Loucy (cell line): ENCODE data around the gene CCDC63.

Experiments used
- H2AFZ ChIP-seq: fragments of 200-600 bp; sonication (generic); 2 replicates; pipeline ENCODE4 v1.6.0; 2016; ENCODE audit warnings: antibody characterized with exemption, mild to moderate bottlenecking, low read length, moderate library complexity
- H3F3A ChIP-seq: fragments of 200-600 bp; 2 replicates; pipeline ENCODE4 v1.6.0; 2016; ENCODE audit warnings: antibody characterized with exemption, low read depth, mild to moderate bottlenecking
- H3K27me3 ChIP-seq: fragments of 200-600 bp; sonication (generic); 2 replicates; pipeline ENCODE4 v1.6.1; 2014; ENCODE audit warnings: low read length, mild to moderate bottlenecking; ENCODE audit not compliant: insufficient read depth, poor library complexity, severe bottlenecking
- H3K36me3 ChIP-seq: fragments of 200-600 bp; sonication (generic); 2 replicates; pipeline ENCODE4 v1.6.1; 2016; ENCODE audit warnings: low read length; ENCODE audit not compliant: insufficient read depth
- H3K4me1 ChIP-seq: fragments of 200-600 bp; sonication (generic); 2 replicates; pipeline ENCODE4 v1.5.1; 2014; ENCODE audit warnings: low read length, mild to moderate bottlenecking; ENCODE audit not compliant: insufficient read depth, poor library complexity, severe bottlenecking
- H3K4me2 ChIP-seq: fragments of 200-600 bp; sonication (generic); 2 replicates; pipeline ENCODE4 v1.6.0; 2014; ENCODE audit warnings: antibody characterized with exemption, low read length, low read depth, mild to moderate bottlenecking; ENCODE audit not compliant: poor library complexity, severe bottlenecking
- H3K4me3 ChIP-seq: fragments of 200-600 bp; sonication (generic); 2 replicates; pipeline ENCODE4 v1.5.1; 2014; ENCODE audit warnings: low read length, mild to moderate bottlenecking, mixed read lengths; ENCODE audit not compliant: poor library complexity, severe bottlenecking
- H3K79me2 ChIP-seq: fragments of 200-600 bp; sonication (generic); 2 replicates; pipeline ENCODE4 v1.6.1; 2014; ENCODE audit warnings: low read length; ENCODE audit not compliant: insufficient read depth
- H3K9ac ChIP-seq: fragments of 200-600 bp; sonication (generic); 2 replicates; pipeline ENCODE4 v1.6.0; 2014; ENCODE audit warnings: mild to moderate bottlenecking, low read depth, low read length, moderate library complexity; ENCODE audit not compliant: poor library complexity, severe bottlenecking
- H3K9me2 ChIP-seq: fragments of 200-600 bp; sonication (generic); replicated peaks from 2 replicates; pipeline ENCODE4 v1.6.1; 2016; ENCODE audit warnings: low read depth, low read length, mixed read lengths
- H3K9me3 ChIP-seq: fragments of 200-600 bp; sonication (generic); 2 replicates; pipeline ENCODE4 v1.6.1; 2014; ENCODE audit warnings: mild to moderate bottlenecking, antibody characterized with exemption, low read length, low read depth; ENCODE audit not compliant: insufficient read depth
- H4K20me1 ChIP-seq: fragments of 200-600 bp; sonication (generic); 2 replicates; pipeline ENCODE4 v1.6.0; 2014; ENCODE audit warnings: antibody characterized with exemption, low read length, mild to moderate bottlenecking; ENCODE audit not compliant: insufficient read depth, poor library complexity, severe bottlenecking
- CTCF ChIP-seq: fragments of 200-600 bp; sonication (generic); conservative IDR thresholded peaks from 2 replicates; pipeline ENCODE4 v1.5.1; 2014; ENCODE audit warnings: mild to moderate bottlenecking, antibody characterized with exemption, low read length
- EZH2phosphoT487 ChIP-seq: fragments of 200-600 bp; IDR thresholded peaks from 2 replicates; pipeline ENCODE4 v1.6.1; 2018; ENCODE audit warnings: antibody characterized with exemption, mild to moderate bottlenecking, moderate library complexity, borderline replicate concordance

The CCDC63 gene

GRCh38 chr12:110903511-110903910 lies 56.7 kb downstream of the CCDC63 start:
- Histone ChIP-seq H3K4me3 (no peak overlapping the region), H2AFZ (no peak overlapping the region), H3K27me3 (no peaks in the 10 kb centered on the region), H4K20me1 (no peaks in the 10 kb centered on the region), H3K9ac (no peak overlapping the region), H3K36me3 (no peaks in the 10 kb centered on the region), H3K4me1 (peaks cover 7% of the 10 kb centered on the region), H3K4me2 (no peak overlapping the region), H3K9me2 (no peaks in the 10 kb centered on the region), H3K9me3 (no peaks in the 10 kb centered on the region), H3K79me2 (no peaks in the 10 kb centered on the region), H3F3A (no peaks in the 10 kb centered on the region)
- TF ChIP-seq EZH2phosphoT487, result no peak
- TF ChIP-seq CTCF, result no peak

DNA sequence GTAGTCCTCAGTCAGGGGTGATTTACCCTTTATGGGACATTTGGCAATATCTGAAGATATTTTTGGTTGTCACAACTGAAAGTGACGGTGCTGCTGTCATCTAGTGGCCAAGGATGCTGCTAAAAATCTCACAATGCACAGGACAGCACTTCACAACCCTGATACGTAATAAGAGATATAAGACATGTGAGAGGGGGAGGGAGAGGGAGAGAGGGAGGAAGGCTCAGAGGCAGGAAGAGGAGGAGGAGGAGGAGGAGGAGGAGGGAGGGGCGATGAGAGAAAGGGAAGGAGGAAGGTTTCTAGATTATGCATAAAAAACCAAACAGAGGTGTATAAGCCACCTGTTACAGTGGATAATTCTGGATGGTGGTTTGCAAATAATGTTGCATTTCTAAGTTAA lies 59.3 kb downstream of the CCDC63 start:
- peak; percentile 41 for TF ChIP-seq CTCF
- no peak for TF ChIP-seq EZH2phosphoT487
- H4K20me1 ChIP-seq, result no peaks in the 10 kb centered on the region
- no peaks in the 10 kb centered on the region for H3K79me2 ChIP-seq
- H3K9me2 ChIP-seq, result no peaks in the 10 kb centered on the region
- H2AFZ ChIP-seq, result peak overlapping the region; percentile 71
- H3K27me3 ChIP-seq, result no peaks in the 10 kb centered on the region
- no peaks in the 10 kb centered on the region for H3F3A ChIP-seq
- H3K4me2 ChIP-seq, result peak overlapping the region; percentile 7
- H3K36me3 ChIP-seq, result no peaks in the 10 kb centered on the region
- no peak overlapping the region for H3K9ac ChIP-seq
- peaks cover 7% of the 10 kb centered on the region for H3K4me1 ChIP-seq
- H3K4me3 ChIP-seq, result no peak overlapping the region
- H3K9me3 ChIP-seq, result no peaks in the 10 kb centered on the region

- H3K4me1 ChIP-seq, result peaks cover 7% of the 10 kb centered on the region
- H3K9ac ChIP-seq, result no peak overlapping the region
- H3K4me3 ChIP-seq, result no peak overlapping the region
- TF ChIP-seq CTCF, result no peak
- TF ChIP-seq EZH2phosphoT487, result no peak
- H3K9me2 ChIP-seq, result no peaks in the 10 kb centered on the region
- no peaks in the 10 kb centered on the region for H3K79me2 ChIP-seq
- no peaks in the 10 kb centered on the region for H3K36me3 ChIP-seq
- H4K20me1 ChIP-seq, result no peaks in the 10 kb centered on the region
- H3K9me3 ChIP-seq, result no peaks in the 10 kb centered on the region
- peak overlapping the region; percentile 71 for H2AFZ ChIP-seq
- no peaks in the 10 kb centered on the region for H3F3A ChIP-seq
- peak overlapping the region; percentile 7 for H3K4me2 ChIP-seq
- no peaks in the 10 kb centered on the region for H3K27me3 ChIP-seq
These were observed 59.7 kb downstream of the CCDC63 start for GRCh38 chr12:110906516-110906915.
